ENCODE results near the gene GALNT3.

GRCh38 chr2:165839610-165840009 is 45.6 kb upstream of the GALNT3 start:
- TF ChIP-seq CTCF (IDR thresholded peaks at IDR 0.05) (no peak), POLR2A (IDR thresholded peaks at IDR 0.05) (no peak), EP300 (IDR thresholded peaks at IDR 0.05) (no peak), POLR2AphosphoS5 (IDR thresholded peaks at IDR 0.05) (no peak)
